GM12874 (cell line): ENCODE measurements around the gene ERVFRD-1.

Experiments
- TF ChIP-seq, protein P1 (sequence below): IDR thresholded peaks from 2 replicates; pipeline ENCODE4 v1.5.1; 2011; ENCODE audit warnings: low read depth, mild to moderate bottlenecking, control low read depth, low read length, moderate library complexity; ENCODE audit not compliant: insufficient read depth

ERVFRD-1 gene

DNA sequence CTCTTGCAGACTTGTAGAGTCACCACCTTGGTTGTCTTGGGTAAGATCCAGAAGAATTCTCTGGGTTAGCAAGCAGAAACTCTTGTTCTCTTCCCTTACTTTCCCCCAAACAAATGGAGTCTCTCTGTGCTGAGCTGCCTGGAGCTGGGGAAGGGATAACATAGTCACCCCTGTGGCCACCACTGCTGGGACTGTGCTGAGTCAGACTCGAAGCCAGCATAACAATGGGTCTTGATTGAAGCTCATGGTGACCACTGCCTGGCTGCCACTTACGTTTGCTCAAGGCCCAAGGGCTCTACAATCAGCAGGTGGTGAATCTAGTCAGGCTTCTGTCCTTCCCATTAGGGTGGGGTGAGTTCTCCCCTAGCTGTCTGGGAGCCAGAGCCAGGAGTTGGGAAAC is 15.4 kb upstream of the ERVFRD-1 start:
- TF ChIP-seq, protein P1, sequence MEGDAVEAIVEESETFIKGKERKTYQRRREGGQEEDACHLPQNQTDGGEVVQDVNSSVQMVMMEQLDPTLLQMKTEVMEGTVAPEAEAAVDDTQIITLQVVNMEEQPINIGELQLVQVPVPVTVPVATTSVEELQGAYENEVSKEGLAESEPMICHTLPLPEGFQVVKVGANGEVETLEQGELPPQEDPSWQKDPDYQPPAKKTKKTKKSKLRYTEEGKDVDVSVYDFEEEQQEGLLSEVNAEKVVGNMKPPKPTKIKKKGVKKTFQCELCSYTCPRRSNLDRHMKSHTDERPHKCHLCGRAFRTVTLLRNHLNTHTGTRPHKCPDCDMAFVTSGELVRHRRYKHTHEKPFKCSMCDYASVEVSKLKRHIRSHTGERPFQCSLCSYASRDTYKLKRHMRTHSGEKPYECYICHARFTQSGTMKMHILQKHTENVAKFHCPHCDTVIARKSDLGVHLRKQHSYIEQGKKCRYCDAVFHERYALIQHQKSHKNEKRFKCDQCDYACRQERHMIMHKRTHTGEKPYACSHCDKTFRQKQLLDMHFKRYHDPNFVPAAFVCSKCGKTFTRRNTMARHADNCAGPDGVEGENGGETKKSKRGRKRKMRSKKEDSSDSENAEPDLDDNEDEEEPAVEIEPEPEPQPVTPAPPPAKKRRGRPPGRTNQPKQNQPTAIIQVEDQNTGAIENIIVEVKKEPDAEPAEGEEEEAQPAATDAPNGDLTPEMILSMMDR: no peak

DNA sequence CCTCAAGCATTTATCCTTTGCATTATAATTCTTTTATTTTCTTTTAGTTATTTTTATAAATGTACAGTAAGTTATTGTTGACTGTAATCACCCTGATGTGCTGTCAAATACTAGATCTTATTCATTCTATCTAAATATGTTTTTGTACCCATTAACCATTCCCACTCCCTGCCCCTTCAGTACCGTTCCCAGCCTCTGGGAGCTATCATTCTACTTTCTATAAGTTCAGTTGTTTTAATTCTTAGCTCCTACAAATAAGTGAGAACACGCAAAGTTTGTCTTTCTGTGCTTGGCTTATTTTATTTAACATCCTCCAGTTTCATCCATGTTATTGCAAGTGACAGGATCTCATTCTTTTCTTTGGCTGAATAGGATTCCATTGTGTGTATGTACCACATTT is 12.5 kb upstream of the ERVFRD-1 start:
- TF ChIP-seq, protein P1: no peak

DNA sequence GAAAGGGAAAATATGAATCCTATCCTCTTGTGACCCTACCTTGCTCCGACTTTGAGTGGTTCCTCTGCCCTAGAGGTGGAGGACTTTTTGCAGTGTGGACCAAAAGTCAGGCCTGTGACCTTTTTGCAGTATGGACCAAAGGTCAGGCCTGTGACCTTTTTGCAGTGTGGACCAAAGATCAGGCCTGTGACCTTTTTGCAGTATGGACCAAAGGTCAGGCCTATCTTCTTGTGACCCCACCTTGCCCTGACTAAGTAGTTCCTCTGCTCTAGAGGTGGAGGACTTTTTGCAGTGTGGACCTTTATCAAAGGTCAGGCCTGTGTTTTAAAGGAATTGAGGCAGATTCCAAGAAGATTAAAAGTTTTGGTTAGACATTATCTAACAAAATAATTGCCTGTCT is 10.9 kb upstream of the ERVFRD-1 start:
- TF ChIP-seq, protein P1: no peak

DNA sequence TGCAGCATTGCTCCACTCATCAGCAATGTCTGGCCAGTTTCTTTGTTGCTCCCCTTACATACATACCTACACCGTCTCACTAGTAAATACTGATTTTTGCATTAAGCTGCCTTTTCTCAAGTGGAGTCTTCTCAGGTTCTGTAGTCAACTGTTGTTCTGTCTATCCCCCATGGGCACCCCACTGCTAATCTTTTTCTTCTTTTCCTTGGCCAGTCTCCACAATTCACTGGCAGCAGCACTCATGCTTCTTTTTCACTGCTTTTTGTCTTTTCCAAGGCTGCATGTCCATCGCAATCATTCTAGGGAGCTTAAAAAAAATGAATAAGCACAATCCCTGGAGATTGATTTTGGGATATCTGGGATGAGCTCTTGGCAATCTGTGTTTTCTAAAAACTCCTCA is 10.3 kb upstream of the ERVFRD-1 start:
- TF ChIP-seq, protein P1: no peak

DNA sequence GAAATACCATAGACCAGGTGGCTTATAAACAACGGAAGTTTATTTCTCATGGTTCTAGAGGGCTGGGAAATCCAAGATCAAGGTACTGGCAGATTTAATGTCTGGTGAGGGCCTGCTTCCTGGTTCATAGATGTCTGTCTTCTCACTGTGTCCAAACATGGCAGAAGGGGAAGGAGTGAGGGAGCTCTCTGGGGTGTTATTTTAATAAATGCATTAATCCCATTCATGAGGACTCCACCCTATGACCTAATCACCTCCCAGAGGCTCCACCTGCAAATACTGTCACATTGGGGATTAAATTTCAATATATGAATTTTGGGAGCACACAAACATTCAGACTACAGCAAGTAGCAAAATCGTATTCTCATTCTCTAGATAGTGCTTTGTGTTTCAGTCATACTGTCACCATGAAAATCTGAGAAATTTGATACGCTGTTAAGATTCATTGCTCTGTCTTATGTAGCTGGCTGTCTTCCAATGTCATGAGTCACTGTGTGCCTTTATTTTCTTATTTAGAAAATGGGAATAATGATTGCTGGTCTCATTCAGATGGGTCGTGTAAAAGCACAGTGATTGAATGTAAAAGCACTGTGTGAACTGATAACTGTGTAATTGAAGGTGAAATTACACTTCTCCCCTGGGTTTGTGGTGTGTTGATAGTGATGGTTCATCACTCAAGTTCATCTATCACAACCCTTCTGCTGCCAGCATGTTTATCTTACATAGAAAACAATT is 8.9 kb upstream of the ERVFRD-1 start:
- TF ChIP-seq, protein P1: no peak

DNA sequence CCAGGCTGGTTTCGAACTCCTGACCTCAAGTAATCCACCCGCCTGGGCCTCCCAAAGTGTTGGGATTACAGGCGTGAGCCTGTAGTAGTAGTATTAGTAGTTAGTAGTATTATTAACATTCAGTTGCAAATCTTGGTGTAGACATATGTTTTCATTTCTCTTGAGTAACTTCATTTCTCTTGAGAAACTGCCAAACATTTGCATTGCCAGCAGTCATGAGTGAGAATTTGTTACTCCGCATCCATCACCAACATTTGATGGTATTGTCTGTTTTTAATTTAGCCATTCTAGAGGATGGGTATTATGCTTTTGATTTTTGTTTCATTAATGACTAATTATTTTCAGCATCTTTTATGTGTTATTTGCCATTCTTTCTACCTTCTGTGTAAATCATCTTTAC is 1.5 kb upstream of the ERVFRD-1 start:
- TF ChIP-seq, protein P1: no peak

DNA sequence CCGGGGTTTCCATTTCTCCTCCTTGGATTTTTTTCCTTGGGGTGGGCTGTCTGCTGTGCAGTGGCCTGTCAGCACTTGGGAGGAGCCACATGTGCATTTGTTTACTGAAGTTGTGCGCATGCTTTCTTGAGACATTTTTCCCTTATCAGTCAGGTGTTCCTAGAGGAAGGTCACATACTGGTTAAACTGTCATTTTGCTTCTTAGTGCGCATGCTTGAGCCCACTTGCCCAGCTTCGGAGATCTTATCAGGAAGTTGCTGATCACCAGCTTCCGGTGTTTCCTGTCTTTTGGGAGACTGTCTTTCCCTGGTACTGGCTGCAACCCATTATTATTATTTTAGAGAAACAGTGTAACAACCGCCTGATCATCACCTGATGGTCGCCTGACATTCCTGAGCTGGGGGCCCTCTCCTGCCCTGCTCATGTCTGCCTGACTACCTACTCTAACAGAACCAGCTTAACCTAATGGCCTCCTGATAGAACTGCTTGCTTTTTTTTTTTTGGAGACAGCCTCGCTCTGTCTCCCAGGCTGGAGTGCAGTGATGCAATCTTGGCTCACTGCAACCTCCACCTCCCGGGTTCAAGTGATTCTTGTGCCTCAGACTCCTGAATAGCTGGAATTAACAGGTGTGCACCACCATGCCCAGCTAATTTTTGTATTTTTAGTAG is 378 bp upstream of the ERVFRD-1 start:
- TF ChIP-seq, protein P1: no peak
